Panc1 (cell line): ENCODE data around the gene ZNF174. TPM values are rescaled to one million over a fixed set of nuclear protein-coding genes. Genes with fewer than 3 reads are reported as not detected.

Experiments used
- ATAC-seq: fragments of 200-7000 bp; cut with Tn5 transposase; 2 replicates; pipeline ENCODE4 v1.9.1; 2020; ENCODE audit warnings: mild to moderate bottlenecking, moderate library complexity
- BruUV-seq: library from RNA; stranded (reverse); fragments of 400-500 nt; replicated peaks from 2 replicates; lab custom pipeline; 2021; lab: Mats Ljungman, UMichigan
- CTCF ChIA-PET: fragments of 300-600 bp; sonication (Branson Sonifier 250); formaldehyde crosslinking; loops from one replicate; lab custom pipeline; 2022; ENCODE audit warnings: antibody characterized with exemption; lab: Charles Lee
- POLR2A ChIA-PET: fragments of 300-600 bp; sonication (Branson Sonifier 250); formaldehyde crosslinking; loops from one replicate; lab custom pipeline; 2022; ENCODE audit warnings: antibody characterized with exemption; lab: Charles Lee
- DNase-seq: peaks from one replicate; pipeline ENCODE4 v3.0.0-alpha.2; 2010; ENCODE audit warnings: low read depth, low spot score
- H3K27ac ChIP-seq: 2 replicates; pipeline ENCODE4 v1.5.1; 2011; ENCODE audit warnings: mild to moderate bottlenecking, low read length, inconsistent platforms
- H3K27me3 ChIP-seq: fragments of 200-500 bp; sonication (Bioruptor generic); 2 replicates; pipeline ENCODE4 v1.6.0; 2014; ENCODE audit warnings: low read length, inconsistent platforms; ENCODE audit not compliant: control insufficient read depth, insufficient read depth
- H3K36me3 ChIP-seq: fragments of 200-500 bp; sonication (Bioruptor generic); 2 replicates; pipeline ENCODE4 v1.5.1; 2014; ENCODE audit warnings: inconsistent platforms, mild to moderate bottlenecking, low read length, moderate library complexity; ENCODE audit not compliant: control insufficient read depth, insufficient read depth
- H3K4me1 ChIP-seq: 2 replicates; pipeline ENCODE4 v1.5.1; 2011; ENCODE audit warnings: inconsistent platforms, mild to moderate bottlenecking, low read length, moderate library complexity; ENCODE audit not compliant: control insufficient read depth, insufficient read depth
- H3K4me3 ChIP-seq, 2 experiments: 2 replicates each; pipeline ENCODE4 v1.5.1; 2011 to 2012; ENCODE audit warnings: low read depth in 2 of 2, low read length in 2 of 2, mild to moderate bottlenecking in 2 of 2, inconsistent platforms in 1 of 2, moderate library complexity in 1 of 2
- H3K9me3 ChIP-seq: fragments of 200-500 bp; sonication (Bioruptor generic); 2 replicates; pipeline ENCODE4 v1.5.1; 2014; ENCODE audit warnings: low read depth, mild to moderate bottlenecking, inconsistent platforms, low read length, moderate library complexity; ENCODE audit not compliant: control insufficient read depth, insufficient read depth
- CTCF ChIP-seq: fragments of 450-650 bp; IDR thresholded peaks from 2 replicates; pipeline ENCODE4 v1.5.1; 2017; ENCODE audit warnings: mild to moderate bottlenecking
- POLR2AphosphoS5 ChIP-seq: IDR thresholded peaks from 2 replicates; pipeline ENCODE4 v1.6.1; 2012; ENCODE audit warnings: mild to moderate bottlenecking, low read depth, low read length, moderate library complexity
- REST ChIP-seq, 2 experiments: IDR thresholded peaks; 2 replicates each; pipeline ENCODE4 v1.6.1; 2011 to 2012; ENCODE audit warnings: low read depth in 2 of 2, control low read depth in 1 of 2, low read length in 1 of 2, mild to moderate bottlenecking in 1 of 2, moderate library complexity in 1 of 2; ENCODE audit not compliant: insufficient read depth in 1 of 2
- SIN3A ChIP-seq: IDR thresholded peaks from 2 replicates; pipeline ENCODE4 v1.6.1; 2012; ENCODE audit warnings: low read depth, mild to moderate bottlenecking, low read length, moderate library complexity, borderline replicate concordance; ENCODE audit not compliant: insufficient read depth
- TCF7L2 ChIP-seq: IDR thresholded peaks from 2 replicates; pipeline ENCODE4 v1.6.1; 2011; ENCODE audit warnings: mild to moderate bottlenecking, low read depth, low read length, inconsistent platforms
- in situ Hi-C: cut with HindIII; loops from 2 replicates; pipeline ENCODE4 v1.10.0; 2016; ENCODE audit warnings: low sequenced_read_pairs, low pct_unique_long_range_greater_than_20kb
- intact Hi-C: fragments of 100-400 bp; cut with micrococcal nuclease; formaldehyde crosslinking; loops from one replicate; pipeline ENCODE4 v1.10.0; 2022; ENCODE audit not compliant: unreplicated experiment
- total RNA-seq: library from RNA; stranded (reverse); gene quantifications from one replicate; pipeline ENCODE4 v1.2.1, GENCODE V29; 2021; ENCODE audit not compliant: unreplicated experiment

Gene ZNF174
- total RNA-seq, 1 experiment from 2014 or later = 14.4 TPM

GRCh38 chr16:3443108-3444031 lies 42.4 kb downstream of the ZNF174 start, which contains the start of the genes NAA60 and ZNF597:
NAA60 (plus strand) TSS chr16:3443680; CDS start chr16:3476228, 32,548 bp downstream.
ZNF597 (minus strand) TSS chr16:3443504; CDS start chr16:3443153, 351 bp downstream.
- no peak for TF ChIP-seq SIN3A
- CTCF ChIA-PET = interaction anchor here (0.6 kb wide), 1 partner anchor 630 kb away, joined by 3 read pairs; no protein-coding TSS in a partner anchor
- Histone ChIP-seq H3K27me3 (no peaks in the 10 kb centered on the region), H3K4me3 (peak within 1 kb of the TSS; percentile 59 to 76), H3K36me3 (no peaks in the 10 kb centered on the region), H3K9me3 (peaks cover 4% of the 10 kb centered on the region; the same call in 1 of the 2 replicates), H3K4me1 (no peaks in the 10 kb centered on the region), H3K27ac (peak within 1 kb of the TSS; percentile 77)
- intact Hi-C loops (no loop called here), in situ Hi-C loops (no loop called here)
- BruUV-seq = no TSS peak
- peak; percentile 38 for DNase-seq
- POLR2A ChIA-PET = no interaction called here
- ATAC-seq = peak; percentile 96

GRCh38 chr16:3444032-3444388 lies 43.0 kb downstream of the ZNF174 start:
- ChIA-PET CTCF (interaction anchor here (0.6 kb wide), 1 partner anchor 631 kb away, joined by 3 read pairs; no protein-coding TSS in a partner anchor), POLR2A (no interaction called here)
- in situ Hi-C loops (no loop called here), intact Hi-C loops (no loop called here)
- no peak for TF ChIP-seq CTCF
- TF ChIP-seq SIN3A = 0 out of 2 replicates have a peak, but pooled peaks have one; percentile 4
- H3K4me3 ChIP-seq = peak overlapping the region; percentile 59 to 76
- DNase-seq (no peak), ATAC-seq (peak; percentile 73)
- BruUV-seq = TSS peak; percentile 92
- H3K9me3 ChIP-seq = peaks cover 4% of the 10 kb centered on the region; the same call in 1 of the 2 replicates
- no peaks in the 10 kb centered on the region for H3K36me3 ChIP-seq
- no peaks in the 10 kb centered on the region for H3K4me1 ChIP-seq
- H3K27ac ChIP-seq = peak overlapping the region; percentile 77
- H3K27me3 ChIP-seq = no peaks in the 10 kb centered on the region

- H3K4me1 ChIP-seq = peaks cover 13% of the 10 kb centered on the region
- in situ Hi-C loops = no loop called here
- no peak overlapping the region for H3K27ac ChIP-seq
- TF ChIP-seq POLR2AphosphoS5 (no peak), TCF7L2 (no peak), SIN3A (no peak), REST (IDR thresholded peaks at IDR 0.05; ENCODE audit: insufficient read depth in 1 of 2, low read depth in 2 of 2, low read length in 1 of 2) (no peak), CTCF (no peak)
- H3K9me3 ChIP-seq = no peaks in the 10 kb centered on the region
- no peaks in the 10 kb centered on the region for H3K27me3 ChIP-seq
- H3K36me3 ChIP-seq = no peaks in the 10 kb centered on the region; the same call in 1 of the 2 replicates
- no peak overlapping the region for H3K4me3 ChIP-seq
- ChIA-PET CTCF (interaction anchor here (0.6 kb wide), 1 partner anchor 346 kb away, joined by 3 read pairs; no protein-coding TSS in a partner anchor), POLR2A (no interaction called here)
- no TSS peak for BruUV-seq
- ATAC-seq (no peak), DNase-seq (no peak)
- intact Hi-C loops = no loop called here
Measured at GRCh38 chr16:3454093-3454492, 53.1 kb downstream of the ZNF174 start.
